ENCODE measurements around the gene MYOM1.

The MYOM1 gene

DNA sequence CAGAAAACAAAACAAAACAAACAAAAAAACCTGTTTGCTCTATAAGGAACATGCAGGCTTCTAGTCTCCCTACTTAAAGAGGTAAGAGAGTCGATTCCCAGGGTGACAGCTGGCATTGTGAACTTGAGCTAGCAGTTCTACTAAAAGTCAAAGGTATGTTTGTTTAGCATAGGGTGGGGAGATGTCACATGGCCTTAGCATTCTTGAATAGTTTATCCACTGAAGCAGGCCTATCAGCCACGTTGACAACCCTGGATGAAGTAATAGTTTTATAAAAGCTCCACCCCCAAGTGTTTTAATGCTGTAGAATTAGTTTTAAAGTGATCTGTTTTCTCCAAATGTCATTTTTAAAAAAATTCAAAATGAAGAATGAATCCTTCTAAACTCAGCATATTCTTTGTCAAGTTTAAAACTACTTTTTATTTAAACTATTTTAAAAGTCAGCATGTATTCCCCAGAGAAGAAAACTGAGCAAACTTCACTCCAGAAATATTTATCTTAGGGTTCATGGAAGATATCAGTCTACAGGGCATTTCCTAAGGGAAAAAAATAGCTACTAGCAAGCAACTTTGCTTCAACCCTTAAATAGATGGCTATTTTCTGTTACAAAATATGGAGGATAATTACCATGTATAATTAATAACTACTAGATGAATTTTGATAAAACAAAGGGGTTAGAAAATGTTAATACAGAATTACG lies 1.7 kb downstream of the MYOM1 start:
- CTCF ChIA-PET, result no interaction called here
- DNase-seq (ENCODE audit: extremely low spot score), result no peak
- TF ChIP-seq LEF1 (IDR thresholded peaks at IDR 0.05; ENCODE audit: borderline replicate concordance) (no peak), FOXK2 (IDR thresholded peaks at IDR 0.05) (no peak), SP1 (IDR thresholded peaks at IDR 0.05) (no peak), FOXA1 (IDR thresholded peaks at IDR 0.05) (no peak), PKNOX1 (IDR thresholded peaks at IDR 0.05) (no peak), FOXM1 (IDR thresholded peaks at IDR 0.05; ENCODE audit: borderline replicate concordance) (no peak), SUZ12 (IDR thresholded peaks at IDR 0.05) (no peak), BHLHE40 (IDR thresholded peaks at IDR 0.05; ENCODE audit: borderline replicate concordance) (no peak), CTBP1 (IDR thresholded peaks at IDR 0.05; ENCODE audit: borderline replicate concordance) (no peak), ELF4 (IDR thresholded peaks at IDR 0.05) (no peak), L3MBTL2 (conservative IDR thresholded peaks at IDR 0.05) (no peak), NFRKB (IDR thresholded peaks at IDR 0.05) (no peak), HDGF (IDR thresholded peaks at IDR 0.05; ENCODE audit: borderline replicate concordance) (no peak), ZNF384 (IDR thresholded peaks at IDR 0.05) (no peak), TARDBP (IDR thresholded peaks at IDR 0.05) (no peak)
- POLR2A ChIA-PET, result interaction anchor here (0.8 kb wide), 1 partner anchor 16 kb away, joined by 3 read pairs; no protein-coding TSS in a partner anchor

DNA sequence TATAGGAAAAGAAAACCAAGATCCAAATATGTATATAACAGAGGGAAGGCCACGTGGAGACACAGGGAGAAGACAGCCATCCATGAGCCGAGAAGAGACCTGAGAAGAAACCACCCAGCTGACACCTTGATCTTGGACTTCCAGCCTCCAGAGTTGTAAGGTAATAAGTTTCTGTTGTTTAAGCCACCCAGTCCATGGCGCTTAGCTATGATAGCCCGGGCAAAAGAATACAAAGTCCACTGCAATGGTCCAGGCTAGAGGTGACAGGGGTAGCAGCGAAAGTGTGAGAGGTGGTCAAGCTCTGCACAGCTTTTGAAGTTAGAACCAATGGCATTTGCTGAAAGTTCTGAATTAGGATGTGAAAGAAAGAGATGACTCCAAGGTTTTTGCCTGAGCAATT lies 2.8 kb downstream of the MYOM1 start:
- TF ChIP-seq CTBP1 (IDR thresholded peaks at IDR 0.05; ENCODE audit: borderline replicate concordance) (no peak), PKNOX1 (IDR thresholded peaks at IDR 0.05) (no peak), ZNF384 (IDR thresholded peaks at IDR 0.05) (no peak), LEF1 (IDR thresholded peaks at IDR 0.05; ENCODE audit: borderline replicate concordance) (no peak), ELF4 (IDR thresholded peaks at IDR 0.05) (no peak), HDGF (IDR thresholded peaks at IDR 0.05; ENCODE audit: borderline replicate concordance) (no peak), NFRKB (IDR thresholded peaks at IDR 0.05) (no peak), BHLHE40 (IDR thresholded peaks at IDR 0.05; ENCODE audit: borderline replicate concordance) (no peak)
- CTCF ChIA-PET, result no interaction called here
- DNase-seq (ENCODE audit: extremely low spot score), result no peak
- POLR2A ChIA-PET, result no interaction called here

DNA sequence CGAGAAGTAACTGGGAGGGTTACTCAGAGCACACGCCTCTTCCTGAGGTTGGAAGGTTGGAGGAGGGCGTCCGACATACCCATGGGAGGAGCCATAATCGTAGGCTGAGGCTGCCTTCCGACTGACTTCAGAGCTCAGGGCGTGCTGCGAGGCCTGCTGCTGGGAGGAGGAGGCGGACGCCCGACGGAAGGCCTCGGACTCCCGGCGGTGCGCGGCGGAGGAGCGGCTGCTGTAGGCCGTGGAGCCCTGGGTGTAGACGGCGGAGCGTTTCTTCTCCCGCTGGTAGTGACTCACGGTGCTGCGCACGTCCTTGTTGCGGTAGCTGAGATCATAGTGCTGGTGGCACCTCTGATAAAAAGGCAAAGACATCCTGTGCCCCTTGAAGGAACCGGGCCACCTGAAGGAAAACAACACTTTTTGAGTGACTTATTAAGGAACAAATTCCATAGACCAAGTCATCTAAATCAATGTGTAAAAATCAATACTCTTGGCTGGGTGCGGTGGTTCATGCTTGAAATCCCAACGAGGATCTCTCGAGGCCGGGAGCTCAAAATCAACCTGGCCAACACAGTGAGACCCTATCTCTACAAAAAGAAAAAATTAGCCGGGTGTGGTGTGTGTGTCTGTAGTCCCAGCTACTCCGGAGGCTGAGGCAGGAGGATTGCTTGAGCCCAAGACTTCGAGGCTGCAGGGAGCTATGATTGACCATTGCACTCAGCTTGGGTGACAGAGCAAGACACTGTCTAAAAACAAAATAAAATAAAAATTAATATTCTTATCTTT lies 4.7 kb downstream of the MYOM1 start:
- POLR2A ChIA-PET, result no interaction called here
- no peak for DNase-seq (ENCODE audit: extremely low spot score)
- CTCF ChIA-PET, result no interaction called here
- TF ChIP-seq ZNF384 (IDR thresholded peaks at IDR 0.05), result no peak
- TF ChIP-seq FOXA1 (IDR thresholded peaks at IDR 0.05), result no peak
- no peak for TF ChIP-seq SUZ12 (IDR thresholded peaks at IDR 0.05)
- no peak for TF ChIP-seq SP1 (IDR thresholded peaks at IDR 0.05)
- TF ChIP-seq HDGF (IDR thresholded peaks at IDR 0.05; ENCODE audit: borderline replicate concordance), result no peak
- TF ChIP-seq NFRKB (IDR thresholded peaks at IDR 0.05), result no peak
- TF ChIP-seq TARDBP (IDR thresholded peaks at IDR 0.05), result no peak
- TF ChIP-seq FOXM1 (IDR thresholded peaks at IDR 0.05; ENCODE audit: borderline replicate concordance), result no peak
- no peak for TF ChIP-seq FOXK2 (IDR thresholded peaks at IDR 0.05)
- no peak for TF ChIP-seq CTBP1 (IDR thresholded peaks at IDR 0.05; ENCODE audit: borderline replicate concordance)
- no peak for TF ChIP-seq PKNOX1 (IDR thresholded peaks at IDR 0.05)

DNA sequence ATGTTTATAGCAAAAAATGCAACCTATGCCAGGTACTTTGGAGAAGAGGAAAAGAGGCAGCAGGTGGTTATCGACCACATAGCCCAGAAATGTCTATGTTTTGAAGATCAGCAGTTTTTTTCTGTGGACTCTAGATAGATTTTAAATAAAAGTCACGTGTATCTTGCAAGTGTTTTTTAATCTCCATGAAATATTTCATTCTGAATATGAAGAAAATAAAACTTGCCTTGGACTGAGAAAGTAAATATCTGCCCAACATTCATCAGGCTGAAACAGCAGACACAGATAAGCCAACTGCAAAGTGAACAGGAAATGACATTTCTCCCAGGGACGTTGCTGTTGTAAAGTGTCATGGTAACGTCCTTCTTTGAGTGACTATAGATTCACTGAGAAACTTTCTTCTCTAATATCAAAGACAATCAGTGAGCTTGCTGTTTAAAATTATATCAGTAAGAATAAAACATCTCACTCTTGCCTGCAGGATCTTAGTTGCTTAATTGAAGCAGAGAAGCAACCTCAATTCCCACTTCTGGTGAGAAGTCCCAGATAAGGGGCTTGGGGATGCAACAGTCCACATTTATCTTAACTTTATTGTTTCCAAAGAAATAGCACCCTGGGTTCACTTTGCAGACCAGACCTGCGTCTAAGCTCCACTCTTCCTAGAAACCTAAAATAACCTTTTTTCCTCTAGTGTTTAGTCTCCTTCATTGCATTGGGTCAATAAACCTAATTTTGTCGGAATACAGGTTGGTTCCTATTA lies 6.3 kb downstream of the MYOM1 start:
- no peak for DNase-seq (ENCODE audit: extremely low spot score)
- CTCF ChIA-PET, result no interaction called here
- TF ChIP-seq CTBP1 (IDR thresholded peaks at IDR 0.05; ENCODE audit: borderline replicate concordance) (no peak), NFRKB (IDR thresholded peaks at IDR 0.05) (no peak), TARDBP (IDR thresholded peaks at IDR 0.05) (no peak), FOXA1 (IDR thresholded peaks at IDR 0.05) (no peak), ELF4 (IDR thresholded peaks at IDR 0.05) (no peak), PKNOX1 (IDR thresholded peaks at IDR 0.05) (no peak), L3MBTL2 (conservative IDR thresholded peaks at IDR 0.05) (no peak)
- POLR2A ChIA-PET, result no interaction called here

DNA sequence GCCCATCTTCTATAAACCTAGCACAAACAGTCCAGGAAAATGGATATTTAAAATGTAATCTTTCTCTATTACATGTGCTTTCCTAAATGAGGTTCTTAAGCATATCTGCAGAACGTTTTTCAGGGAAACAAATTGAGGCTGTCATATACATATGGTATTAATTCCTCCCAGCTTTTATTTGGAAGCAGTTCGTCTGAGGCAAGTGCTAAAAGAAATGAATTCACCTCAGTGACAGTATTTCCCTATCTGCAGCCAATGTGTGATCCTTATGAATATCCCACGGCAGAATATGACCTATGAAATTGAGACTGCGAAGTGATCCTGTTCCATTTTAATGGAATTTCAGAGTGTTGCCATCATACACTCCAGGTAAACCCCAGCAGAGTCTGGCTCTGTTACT lies 7.1 kb downstream of the MYOM1 start:
- ChIA-PET POLR2A (no interaction called here), CTCF (no interaction called here)
- DNase-seq (ENCODE audit: extremely low spot score), result no peak
- TF ChIP-seq L3MBTL2 (conservative IDR thresholded peaks at IDR 0.05) (no peak), ARNT (IDR thresholded peaks at IDR 0.05) (no peak), TARDBP (IDR thresholded peaks at IDR 0.05) (no peak), ZNF384 (IDR thresholded peaks at IDR 0.05) (no peak), SUZ12 (IDR thresholded peaks at IDR 0.05) (no peak), PKNOX1 (IDR thresholded peaks at IDR 0.05) (no peak), SP1 (IDR thresholded peaks at IDR 0.05) (no peak), CTBP1 (IDR thresholded peaks at IDR 0.05; ENCODE audit: borderline replicate concordance) (no peak), ELF4 (IDR thresholded peaks at IDR 0.05) (no peak), FOXK2 (IDR thresholded peaks at IDR 0.05) (no peak), HDGF (IDR thresholded peaks at IDR 0.05; ENCODE audit: borderline replicate concordance) (no peak), FOXM1 (IDR thresholded peaks at IDR 0.05; ENCODE audit: borderline replicate concordance) (no peak), BHLHE40 (IDR thresholded peaks at IDR 0.05; ENCODE audit: borderline replicate concordance) (no peak), LEF1 (IDR thresholded peaks at IDR 0.05; ENCODE audit: borderline replicate concordance) (no peak), NFRKB (IDR thresholded peaks at IDR 0.05) (no peak), FOXA1 (IDR thresholded peaks at IDR 0.05) (no peak)
